Endometrial microvascular endothelial cells (primary cell): ENCODE results near the gene DMRT3. TPM values are rescaled to one million over a fixed set of nuclear protein-coding genes. Genes with fewer than 3 reads are reported as not detected.

Experiments used
- in situ Hi-C: cut with HindIII; loops from 2 replicates; pipeline ENCODE4 v1.10.0; 2017; ENCODE audit warnings: low sequenced_read_pairs, low pct_unique_long_range_greater_than_20kb; ENCODE audit errors: inconsistent ontology term
- total RNA-seq: library from RNA; depleted of rRNA; stranded (reverse); fragments of >200 nt; gene quantifications from one replicate; pipeline ENCODE4 v1.2.3, GENCODE V29; 2015; ENCODE audit errors: inconsistent ontology term

The DMRT3 gene
- total RNA-seq, 1 donor from 2014 or later, result not detected

GRCh38 chr9:1034271-1034670 lies 57.8 kb downstream of the DMRT3 start:
- in situ Hi-C loops, result no loop called here

GRCh38 chr9:1039589-1039988 lies 63.1 kb downstream of the DMRT3 start:
- in situ Hi-C loops, result no loop called here

Other genes starting within 250 kb of the DMRT3 start
- 0.28 TPM for gene DMRT1, start 135.0 kb upstream of the DMRT3 start, total RNA-seq
- not detected for gene DMRT2, start 73.7 kb downstream of the DMRT3 start, total RNA-seq